Measurements from ENCODE around the gene PLCB1. TPM values are rescaled to one million over a fixed set of nuclear protein-coding genes. Genes with fewer than 3 reads are reported as not detected.

Gene PLCB1
- total RNA-seq, 1 experiment from 2014 or later: 4.4 TPM

DNA sequence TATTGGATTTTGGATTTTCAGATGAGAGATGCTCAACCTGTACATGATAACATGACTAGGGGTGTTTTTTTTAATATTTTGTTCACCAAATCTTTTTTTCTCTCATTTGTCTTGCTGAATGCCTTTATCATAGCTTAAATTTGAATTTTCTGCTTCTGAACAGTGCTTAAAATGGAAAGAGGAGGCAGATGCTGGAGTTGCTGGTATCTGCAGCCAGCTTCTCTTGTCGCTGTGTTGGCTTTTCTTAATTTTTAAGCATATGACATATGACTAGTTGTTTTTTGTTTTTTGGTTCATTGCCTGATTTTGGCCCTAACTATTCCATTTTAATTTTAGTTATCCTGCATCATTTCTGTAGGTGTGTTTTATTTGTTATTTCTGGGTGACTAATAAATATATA, 196.1 kb downstream of the PLCB1 start:
- ATAC-seq: no peak
- no peaks in the 10 kb centered on the region for H4K20me1 ChIP-seq (ENCODE audit: low read length)
- H2AFZ ChIP-seq (ENCODE audit: low read length): no peak overlapping the region
- no peak overlapping the region for H3K4me3 ChIP-seq (ENCODE audit: low read length)
- H3K9me2 ChIP-seq (replicated peaks; ENCODE audit: low read length): no peaks in the 10 kb centered on the region
- H3K27me3 ChIP-seq (ENCODE audit: low read length): peaks cover 50% of the 10 kb centered on the region
- no TSS peak for BruUV-seq (replicated peaks)
- TF ChIP-seq EZH2 (IDR thresholded peaks at IDR 0.05; ENCODE audit: low read length, unreplicated experiment) (no peak), EZH2phosphoT487 (IDR thresholded peaks at IDR 0.05; ENCODE audit: borderline replicate concordance, low read length) (no peak)
- TF ChIP-seq, protein P1, sequence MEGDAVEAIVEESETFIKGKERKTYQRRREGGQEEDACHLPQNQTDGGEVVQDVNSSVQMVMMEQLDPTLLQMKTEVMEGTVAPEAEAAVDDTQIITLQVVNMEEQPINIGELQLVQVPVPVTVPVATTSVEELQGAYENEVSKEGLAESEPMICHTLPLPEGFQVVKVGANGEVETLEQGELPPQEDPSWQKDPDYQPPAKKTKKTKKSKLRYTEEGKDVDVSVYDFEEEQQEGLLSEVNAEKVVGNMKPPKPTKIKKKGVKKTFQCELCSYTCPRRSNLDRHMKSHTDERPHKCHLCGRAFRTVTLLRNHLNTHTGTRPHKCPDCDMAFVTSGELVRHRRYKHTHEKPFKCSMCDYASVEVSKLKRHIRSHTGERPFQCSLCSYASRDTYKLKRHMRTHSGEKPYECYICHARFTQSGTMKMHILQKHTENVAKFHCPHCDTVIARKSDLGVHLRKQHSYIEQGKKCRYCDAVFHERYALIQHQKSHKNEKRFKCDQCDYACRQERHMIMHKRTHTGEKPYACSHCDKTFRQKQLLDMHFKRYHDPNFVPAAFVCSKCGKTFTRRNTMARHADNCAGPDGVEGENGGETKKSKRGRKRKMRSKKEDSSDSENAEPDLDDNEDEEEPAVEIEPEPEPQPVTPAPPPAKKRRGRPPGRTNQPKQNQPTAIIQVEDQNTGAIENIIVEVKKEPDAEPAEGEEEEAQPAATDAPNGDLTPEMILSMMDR (conservative IDR thresholded peaks at IDR 0.05; ENCODE audit: low read depth, low read length): no peak
- POLR2A ChIA-PET (ENCODE audit: unreplicated experiment): no interaction called here
- no peaks in the 10 kb centered on the region for H3K79me2 ChIP-seq (ENCODE audit: low read length)
- intact Hi-C loops (cut with micrococcal nuclease): no loop called here
- no peaks in the 10 kb centered on the region for H3K36me3 ChIP-seq (ENCODE audit: low read depth, low read length)
- DNase-seq: no peak
- H3K9me3 ChIP-seq (ENCODE audit: low read length): no peaks in the 10 kb centered on the region
- H3F3A ChIP-seq (ENCODE audit: low read length, unreplicated experiment): no peaks in the 10 kb centered on the region
- CTCF ChIA-PET: no interaction called here
- no peak overlapping the region for H3K27ac ChIP-seq (ENCODE audit: low read length)
- no peaks in the 10 kb centered on the region for H3K4me1 ChIP-seq (ENCODE audit: insufficient read depth, low read length)
- no peak overlapping the region for H3K4me2 ChIP-seq (ENCODE audit: low read length)
- H3K9ac ChIP-seq (ENCODE audit: low read length): no peak overlapping the region

DNA sequence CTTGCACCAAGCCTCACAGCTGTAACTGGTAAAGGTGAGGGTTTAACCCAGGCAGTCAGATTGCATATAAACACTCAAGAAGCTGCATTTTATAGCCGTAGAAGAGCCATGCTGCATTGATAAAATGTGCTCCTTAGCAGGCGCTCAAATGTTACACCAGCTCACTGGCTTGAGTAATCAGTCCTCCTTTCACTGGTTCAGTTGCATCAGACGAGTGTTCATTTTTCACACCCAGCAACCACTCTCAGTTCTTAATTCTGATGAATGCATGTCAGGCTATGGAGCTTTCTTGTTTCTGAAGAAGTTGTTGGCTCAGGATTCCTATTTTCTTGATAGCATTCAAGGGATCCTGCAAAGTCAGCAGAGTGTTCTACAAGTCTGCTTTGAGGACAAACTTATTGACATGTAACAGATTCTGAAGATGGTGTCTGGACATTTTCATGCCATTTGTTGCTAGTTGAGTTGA, 198.3 kb downstream of the PLCB1 start:
- no peak overlapping the region for H3K27ac ChIP-seq (ENCODE audit: low read length)
- BruUV-seq (replicated peaks): no TSS peak
- POLR2A ChIA-PET (ENCODE audit: unreplicated experiment): no interaction called here
- no peak for DNase-seq
- H3K4me1 ChIP-seq (ENCODE audit: insufficient read depth, low read length): no peaks in the 10 kb centered on the region
- H3K27me3 ChIP-seq (ENCODE audit: low read length): peaks cover 38% of the 10 kb centered on the region; the same call in 1 of the 2 replicates
- no peaks in the 10 kb centered on the region for H3K9me3 ChIP-seq (ENCODE audit: low read length)
- TF ChIP-seq, protein P1 (conservative IDR thresholded peaks at IDR 0.05; ENCODE audit: low read depth, low read length): no peak
- TF ChIP-seq EZH2phosphoT487 (IDR thresholded peaks at IDR 0.05; ENCODE audit: borderline replicate concordance, low read length) (no peak), EZH2 (IDR thresholded peaks at IDR 0.05; ENCODE audit: low read length, unreplicated experiment) (no peak)
- no peaks in the 10 kb centered on the region for H3K9me2 ChIP-seq (replicated peaks; ENCODE audit: low read length)
- H3K79me2 ChIP-seq (ENCODE audit: low read length): no peaks in the 10 kb centered on the region
- ATAC-seq: no peak
- H3K4me3 ChIP-seq (ENCODE audit: low read length): no peak overlapping the region
- CTCF ChIA-PET: no interaction called here
- H4K20me1 ChIP-seq (ENCODE audit: low read length): no peaks in the 10 kb centered on the region
- no peak overlapping the region for H3K9ac ChIP-seq (ENCODE audit: low read length)
- H2AFZ ChIP-seq (ENCODE audit: low read length): no peak overlapping the region
- no peaks in the 10 kb centered on the region for H3K36me3 ChIP-seq (ENCODE audit: low read depth, low read length)
- no peak overlapping the region for H3K4me2 ChIP-seq (ENCODE audit: low read length)
- H3F3A ChIP-seq (ENCODE audit: low read length, unreplicated experiment): no peaks in the 10 kb centered on the region
- intact Hi-C loops (cut with micrococcal nuclease): no loop called here

DNA sequence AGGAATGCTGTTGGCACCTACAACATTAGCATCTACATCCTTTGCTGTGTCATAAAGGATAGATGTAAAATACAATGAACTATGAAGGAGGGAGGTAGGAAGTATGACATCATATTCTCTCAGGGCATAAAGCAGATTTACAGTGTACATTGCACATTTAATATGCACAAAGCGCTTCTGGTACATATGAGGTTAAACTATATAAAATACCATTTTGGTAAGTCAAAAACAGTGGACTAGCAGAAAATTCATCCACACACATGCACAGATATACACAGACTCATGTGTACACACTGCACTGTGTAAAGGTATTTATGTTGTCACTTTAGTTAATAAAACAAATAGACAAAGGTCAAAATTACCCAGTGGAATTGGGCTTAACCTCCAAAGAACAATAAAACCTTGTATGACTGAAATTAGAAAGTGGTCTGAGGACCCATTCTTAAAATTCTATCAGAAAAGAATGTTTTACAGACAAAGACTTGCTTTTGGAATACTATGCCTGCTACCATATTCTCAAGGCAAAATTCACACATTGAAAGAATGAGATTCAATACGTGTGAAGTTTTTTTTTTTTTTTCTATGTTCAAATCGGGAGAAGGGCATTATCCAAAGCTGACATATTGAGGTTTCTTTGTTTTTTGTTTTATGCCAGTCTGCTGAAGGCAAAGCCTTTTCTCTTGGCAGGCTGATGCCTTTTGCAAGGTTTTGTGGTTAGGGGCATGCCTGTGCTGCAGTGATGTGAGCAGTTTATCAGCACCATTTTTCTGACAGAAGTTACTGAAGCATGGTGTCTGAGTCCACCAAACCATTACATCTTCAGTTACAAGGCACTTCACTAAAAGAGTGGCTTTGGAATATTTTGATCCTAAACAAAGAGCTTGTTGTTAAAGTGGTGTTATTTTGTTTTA, 199.0 kb downstream of the PLCB1 start:
- H3F3A ChIP-seq (ENCODE audit: low read length, unreplicated experiment): no peaks in the 10 kb centered on the region
- TF ChIP-seq EZH2phosphoT487 (IDR thresholded peaks at IDR 0.05; ENCODE audit: borderline replicate concordance, low read length) (no peak), EZH2 (IDR thresholded peaks at IDR 0.05; ENCODE audit: low read length, unreplicated experiment) (no peak)
- TF ChIP-seq, protein P1 (conservative IDR thresholded peaks at IDR 0.05; ENCODE audit: low read depth, low read length): no peak
- no peaks in the 10 kb centered on the region for H3K9me2 ChIP-seq (replicated peaks; ENCODE audit: low read length)
- ATAC-seq (no peak), DNase-seq (no peak)
- H4K20me1 ChIP-seq (ENCODE audit: low read length): no peaks in the 10 kb centered on the region
- H3K9me3 ChIP-seq (ENCODE audit: low read length): no peaks in the 10 kb centered on the region
- no peaks in the 10 kb centered on the region for H3K79me2 ChIP-seq (ENCODE audit: low read length)
- POLR2A ChIA-PET (ENCODE audit: unreplicated experiment): no interaction called here
- CTCF ChIA-PET: no interaction called here
- no peak overlapping the region for H2AFZ ChIP-seq (ENCODE audit: low read length)
- no peak overlapping the region for H3K4me2 ChIP-seq (ENCODE audit: low read length)
- no peak overlapping the region for H3K9ac ChIP-seq (ENCODE audit: low read length)
- no peaks in the 10 kb centered on the region for H3K4me1 ChIP-seq (ENCODE audit: insufficient read depth, low read length)
- no peaks in the 10 kb centered on the region for H3K36me3 ChIP-seq (ENCODE audit: low read depth, low read length)
- no TSS peak for BruUV-seq (replicated peaks)
- H3K4me3 ChIP-seq (ENCODE audit: low read length): no peak overlapping the region
- H3K27ac ChIP-seq (ENCODE audit: low read length): no peak overlapping the region
- intact Hi-C loops (cut with micrococcal nuclease): no loop called here
- peaks cover 37% of the 10 kb centered on the region; the same call in 1 of the 2 replicates for H3K27me3 ChIP-seq (ENCODE audit: low read length)

Data from PC-3 (cell line).